GM12878 (cell line): Measurements from ENCODE around the gene RFT1. TPM values are rescaled to one million over a fixed set of nuclear protein-coding genes. Genes with fewer than 3 reads are reported as not detected.
A peak's percentile ranks its signal among the peaks of the same experiment; 100 is the strongest.

Experiments
- ASH2L ChIP-seq: fragments of 300-600, 200-600 bp; sonication (generic); IDR thresholded peaks from 2 replicates; pipeline ENCODE4 v1.6.1; 2017; ENCODE audit warnings: low read depth, mild to moderate bottlenecking, borderline replicate concordance
- CBFB ChIP-seq: IDR thresholded peaks from 2 replicates; pipeline ENCODE4 v1.6.1; 2016; ENCODE audit warnings: antibody characterized with exemption, low read depth
- CHD1 ChIP-seq: IDR thresholded peaks from 2 replicates; pipeline ENCODE4 v1.6.1; 2012; ENCODE audit warnings: low read depth, low read length, improper control_type of control experiment
- CHD2 ChIP-seq: IDR thresholded peaks from 2 replicates; pipeline ENCODE4 v1.6.1; 2011; ENCODE audit warnings: low read depth, low read length, improper control_type of control experiment, borderline replicate concordance
- CREM ChIP-seq: IDR thresholded peaks from 2 replicates; pipeline ENCODE4 v1.6.1; 2014; ENCODE audit warnings: antibody characterized with exemption, low read depth
- EP300 ChIP-seq, 2 experiments: fragments of 150-350 bp in 1 of 2; IDR thresholded peaks; 2 replicates each; pipeline ENCODE4 v1.6.1; 2011 to 2012; ENCODE audit warnings: low read depth in 2 of 2, low read length in 2 of 2, borderline replicate concordance in 1 of 2, improper control_type of control experiment in 1 of 2, inconsistent platforms in 1 of 2; ENCODE audit not compliant: control insufficient read depth in 1 of 2
- KAT2A ChIP-seq: conservative IDR thresholded peaks from 2 replicates; pipeline ENCODE4 v1.6.1; 2011; ENCODE audit warnings: low read depth, low read length; ENCODE audit not compliant: control insufficient read depth
- KDM1A ChIP-seq: fragments of 200-600 bp; sonication (generic); IDR thresholded peaks from 2 replicates; pipeline ENCODE4 v1.6.1; 2016; ENCODE audit warnings: borderline replicate concordance
- NR2C2 ChIP-seq: IDR thresholded peaks from 2 replicates; pipeline ENCODE4 v1.6.1; 2011; ENCODE audit warnings: borderline replicate concordance, low read depth; ENCODE audit not compliant: control insufficient read depth, insufficient read length
- PAX5 ChIP-seq: IDR thresholded peaks from 2 replicates; pipeline ENCODE4 v1.6.1; 2011; ENCODE audit warnings: low read depth, low read length, borderline replicate concordance
- SP1 ChIP-seq: IDR thresholded peaks from one replicate; pipeline ENCODE4 v1.6.1; 2011; ENCODE audit warnings: low read depth, low read length
- SREBF1 ChIP-seq: IDR thresholded peaks from 2 replicates; pipeline ENCODE4 v1.6.1; 2012; ENCODE audit warnings: mild to moderate bottlenecking, low read length
- SRF ChIP-seq, 2 experiments: IDR thresholded peaks; 2 replicates each; pipeline ENCODE4 v1.6.1; 2011; ENCODE audit warnings: low read depth in 2 of 2, low read length in 2 of 2, mild to moderate bottlenecking in 1 of 2, moderate library complexity in 1 of 2
- STAT3 ChIP-seq: IDR thresholded peaks from 2 replicates; pipeline ENCODE4 v1.6.1; 2011; ENCODE audit warnings: low read depth, low read length, improper control_type of control experiment
- YY1 ChIP-seq: IDR thresholded peaks from 2 replicates; pipeline ENCODE4 v1.6.1; 2011; ENCODE audit warnings: low read depth, mild to moderate bottlenecking, low read length
- ZZZ3 ChIP-seq: IDR thresholded peaks from 2 replicates; pipeline ENCODE4 v1.6.1; 2011; ENCODE audit warnings: low read depth; ENCODE audit not compliant: control insufficient read depth, insufficient read length
- polyA plus RNA-seq, 11 experiments: library from polyadenylated mRNA; depleted of rRNA in 4 of 11; unstranded in 6 of 11; stranded (reverse) in 5 of 11; fragments of >200 nt; fragmentation: Nextera tagmentation in 4 of 11; fragmentation: Illumina TruSeq in 1 of 11; extraction: Ambion mirVana in 4 of 11; extraction: Trizol in 1 of 11; gene quantifications; 1 replicate in 1 of 11; 2 replicates in 10 of 11; pipeline versions ENCODE4 v1.2.1 to v1.2.3, GENCODE V29; 2011 to 2016; ENCODE audit warnings: inconsistent platforms in 2 of 11, missing spikeins in 2 of 11, low read depth in 1 of 11
- total RNA-seq, 4 experiments: library from RNA; depleted of rRNA in 3 of 4; stranded (reverse); fragments of >200 nt in 3 of 4; fragmentation: Illumina TruSeq in 1 of 4; extraction: Trizol in 1 of 4; gene quantifications; 2 replicates each; pipeline versions ENCODE4 v1.2.1 to v1.2.3, GENCODE V29; 2013 to 2021
- TF ChIP-seq, protein P1 (sequence below): fragments of 450-650 bp; IDR thresholded peaks from 2 replicates; pipeline ENCODE4 v1.6.1; 2016; ENCODE audit warnings: mild to moderate bottlenecking
- TF ChIP-seq, protein P2 (sequence below), 3 experiments: IDR thresholded peaks in 2 of 3; conservative IDR thresholded peaks in 1 of 3; 2 replicates each; pipeline ENCODE4 v1.5.1; 2011; ENCODE audit warnings: low read depth in 3 of 3, low read length in 3 of 3, mild to moderate bottlenecking in 3 of 3, control low read depth in 2 of 3, moderate library complexity in 2 of 3, inconsistent platforms in 1 of 3, mixed read lengths in 1 of 3; ENCODE audit not compliant: control insufficient read depth in 2 of 3, insufficient read depth in 1 of 3; ENCODE audit errors: extremely low read depth in 1 of 3
- TF ChIP-seq, protein P3 (sequence below): fragments of 450-650 bp; formaldehyde crosslinking; IDR thresholded peaks from 2 replicates; pipeline ENCODE4 v1.5.0; 2022; ENCODE audit warnings: mild to moderate bottlenecking, missing genetic modification characterization
- TF ChIP-seq, protein P4 (sequence below): fragments of 450-650 bp; IDR thresholded peaks from 2 replicates; pipeline ENCODE4 v1.6.1; 2018; ENCODE audit warnings: borderline replicate concordance, mild to moderate bottlenecking; ENCODE audit not compliant: partially characterized antibody

RFT1 gene
- total and polyA plus RNA-seq, 10 of the 15 experiments (the other 5 are each of a cell fraction or from before 2014, with no cell fraction given), result 16.6 to 75.1 (median 34.5) TPM

DNA sequence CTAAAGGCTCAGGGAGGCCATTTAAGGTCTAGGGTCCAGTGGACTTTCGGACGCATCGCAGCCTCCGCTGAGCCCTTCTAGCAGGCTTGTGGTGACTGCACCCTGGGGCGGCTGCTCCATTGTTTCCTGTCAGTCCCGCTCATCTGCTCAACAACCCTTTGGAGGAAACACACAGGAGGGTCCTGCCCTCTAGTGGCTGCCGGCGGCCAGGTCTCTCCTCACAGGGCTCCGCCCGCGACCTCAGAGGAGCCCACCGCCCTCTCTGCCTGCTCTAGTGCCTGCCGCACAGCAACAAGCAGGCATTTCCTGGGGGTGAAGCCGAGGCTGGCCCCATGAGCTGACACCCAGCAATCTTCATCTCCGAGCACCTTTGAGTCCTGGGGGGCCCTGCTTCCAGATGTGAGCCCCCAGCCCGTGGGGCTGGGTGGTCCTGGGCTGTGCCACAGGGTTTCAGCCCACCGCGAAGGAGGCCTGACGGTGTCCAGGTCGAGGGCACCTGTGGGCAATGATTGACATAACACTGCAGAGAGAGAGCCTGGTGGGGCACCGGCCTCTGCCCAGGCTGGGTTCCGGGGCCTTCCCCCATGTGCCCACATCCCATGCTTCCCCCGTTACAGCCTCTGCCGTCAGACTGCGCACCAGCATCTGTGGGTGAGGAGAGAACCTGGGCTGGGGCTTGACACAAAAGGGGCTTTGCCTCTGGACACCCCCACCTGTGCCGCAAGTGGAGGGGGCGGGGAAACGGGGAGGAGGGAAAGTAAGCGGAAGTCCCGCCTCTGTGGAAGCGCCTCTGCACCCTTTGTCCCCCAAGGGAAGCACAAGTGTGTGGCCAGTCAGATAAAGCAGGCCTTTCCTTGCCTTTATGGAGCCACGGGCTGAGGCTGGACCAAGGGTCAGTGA lies 57.3 kb downstream of the RFT1 start (continued):
- TF ChIP-seq CBFB (no peak), KAT2A (no peak), SREBF1 (no peak), EP300 (IDR thresholded peaks at IDR 0.05; ENCODE audit: borderline replicate concordance in 1 of 2, control insufficient read depth in 1 of 2, low read depth in 2 of 2, low read length in 2 of 2) (no peak), CREM (no peak), CHD2 (no peak; the same call in 1 of the 2 replicates), KDM1A (no peak), SP1 (peak; percentile 12), SRF (IDR thresholded peaks at IDR 0.05; ENCODE audit: low read depth in 2 of 2, low read length in 2 of 2) (no peak), YY1 (peak; percentile 66; the same call in 1 of the 2 replicates), PAX5 (no peak), ZZZ3 (no peak), ASH2L (no peak), STAT3 (no peak), CHD1 (no peak), NR2C2 (no peak)
- TF ChIP-seq, protein P1, sequence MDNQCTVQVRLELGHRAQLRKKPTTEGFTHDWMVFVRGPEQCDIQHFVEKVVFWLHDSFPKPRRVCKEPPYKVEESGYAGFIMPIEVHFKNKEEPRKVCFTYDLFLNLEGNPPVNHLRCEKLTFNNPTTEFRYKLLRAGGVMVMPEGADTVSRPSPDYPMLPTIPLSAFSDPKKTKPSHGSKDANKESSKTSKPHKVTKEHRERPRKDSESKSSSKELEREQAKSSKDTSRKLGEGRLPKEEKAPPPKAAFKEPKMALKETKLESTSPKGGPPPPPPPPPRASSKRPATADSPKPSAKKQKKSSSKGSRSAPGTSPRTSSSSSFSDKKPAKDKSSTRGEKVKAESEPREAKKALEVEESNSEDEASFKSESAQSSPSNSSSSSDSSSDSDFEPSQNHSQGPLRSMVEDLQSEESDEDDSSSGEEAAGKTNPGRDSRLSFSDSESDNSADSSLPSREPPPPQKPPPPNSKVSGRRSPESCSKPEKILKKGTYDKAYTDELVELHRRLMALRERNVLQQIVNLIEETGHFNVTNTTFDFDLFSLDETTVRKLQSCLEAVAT, result no peak
- TF ChIP-seq, protein P2, sequence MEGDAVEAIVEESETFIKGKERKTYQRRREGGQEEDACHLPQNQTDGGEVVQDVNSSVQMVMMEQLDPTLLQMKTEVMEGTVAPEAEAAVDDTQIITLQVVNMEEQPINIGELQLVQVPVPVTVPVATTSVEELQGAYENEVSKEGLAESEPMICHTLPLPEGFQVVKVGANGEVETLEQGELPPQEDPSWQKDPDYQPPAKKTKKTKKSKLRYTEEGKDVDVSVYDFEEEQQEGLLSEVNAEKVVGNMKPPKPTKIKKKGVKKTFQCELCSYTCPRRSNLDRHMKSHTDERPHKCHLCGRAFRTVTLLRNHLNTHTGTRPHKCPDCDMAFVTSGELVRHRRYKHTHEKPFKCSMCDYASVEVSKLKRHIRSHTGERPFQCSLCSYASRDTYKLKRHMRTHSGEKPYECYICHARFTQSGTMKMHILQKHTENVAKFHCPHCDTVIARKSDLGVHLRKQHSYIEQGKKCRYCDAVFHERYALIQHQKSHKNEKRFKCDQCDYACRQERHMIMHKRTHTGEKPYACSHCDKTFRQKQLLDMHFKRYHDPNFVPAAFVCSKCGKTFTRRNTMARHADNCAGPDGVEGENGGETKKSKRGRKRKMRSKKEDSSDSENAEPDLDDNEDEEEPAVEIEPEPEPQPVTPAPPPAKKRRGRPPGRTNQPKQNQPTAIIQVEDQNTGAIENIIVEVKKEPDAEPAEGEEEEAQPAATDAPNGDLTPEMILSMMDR (IDR thresholded peaks at IDR 0.05 in 2 of 3, conservative IDR thresholded peaks at IDR 0.05 in 1 of 3; ENCODE audit: control insufficient read depth in 2 of 3, extremely low read depth in 1 of 3, insufficient read depth in 1 of 3, low read depth in 3 of 3, low read length in 3 of 3), result peak; percentile 95 to 96 (median 95); a peak in 5 of 6 replicates
- TF ChIP-seq, protein P3, sequence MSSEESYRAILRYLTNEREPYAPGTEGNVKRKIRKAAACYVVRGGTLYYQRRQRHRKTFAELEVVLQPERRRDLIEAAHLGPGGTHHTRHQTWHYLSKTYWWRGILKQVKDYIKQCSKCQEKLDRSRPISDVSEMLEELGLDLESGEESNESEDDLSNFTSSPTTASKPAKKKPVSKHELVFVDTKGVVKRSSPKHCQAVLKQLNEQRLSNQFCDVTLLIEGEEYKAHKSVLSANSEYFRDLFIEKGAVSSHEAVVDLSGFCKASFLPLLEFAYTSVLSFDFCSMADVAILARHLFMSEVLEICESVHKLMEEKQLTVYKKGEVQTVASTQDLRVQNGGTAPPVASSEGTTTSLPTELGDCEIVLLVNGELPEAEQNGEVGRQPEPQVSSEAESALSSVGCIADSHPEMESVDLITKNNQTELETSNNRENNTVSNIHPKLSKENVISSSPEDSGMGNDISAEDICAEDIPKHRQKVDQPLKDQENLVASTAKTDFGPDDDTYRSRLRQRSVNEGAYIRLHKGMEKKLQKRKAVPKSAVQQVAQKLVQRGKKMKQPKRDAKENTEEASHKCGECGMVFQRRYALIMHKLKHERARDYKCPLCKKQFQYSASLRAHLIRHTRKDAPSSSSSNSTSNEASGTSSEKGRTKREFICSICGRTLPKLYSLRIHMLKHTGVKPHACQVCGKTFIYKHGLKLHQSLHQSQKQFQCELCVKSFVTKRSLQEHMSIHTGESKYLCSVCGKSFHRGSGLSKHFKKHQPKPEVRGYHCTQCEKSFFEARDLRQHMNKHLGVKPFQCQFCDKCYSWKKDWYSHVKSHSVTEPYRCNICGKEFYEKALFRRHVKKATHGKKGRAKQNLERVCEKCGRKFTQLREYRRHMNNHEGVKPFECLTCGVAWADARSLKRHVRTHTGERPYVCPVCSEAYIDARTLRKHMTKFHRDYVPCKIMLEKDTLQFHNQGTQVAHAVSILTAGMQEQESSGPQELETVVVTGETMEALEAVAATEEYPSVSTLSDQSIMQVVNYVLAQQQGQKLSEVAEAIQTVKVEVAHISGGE, result no peak
- TF ChIP-seq, protein P4, sequence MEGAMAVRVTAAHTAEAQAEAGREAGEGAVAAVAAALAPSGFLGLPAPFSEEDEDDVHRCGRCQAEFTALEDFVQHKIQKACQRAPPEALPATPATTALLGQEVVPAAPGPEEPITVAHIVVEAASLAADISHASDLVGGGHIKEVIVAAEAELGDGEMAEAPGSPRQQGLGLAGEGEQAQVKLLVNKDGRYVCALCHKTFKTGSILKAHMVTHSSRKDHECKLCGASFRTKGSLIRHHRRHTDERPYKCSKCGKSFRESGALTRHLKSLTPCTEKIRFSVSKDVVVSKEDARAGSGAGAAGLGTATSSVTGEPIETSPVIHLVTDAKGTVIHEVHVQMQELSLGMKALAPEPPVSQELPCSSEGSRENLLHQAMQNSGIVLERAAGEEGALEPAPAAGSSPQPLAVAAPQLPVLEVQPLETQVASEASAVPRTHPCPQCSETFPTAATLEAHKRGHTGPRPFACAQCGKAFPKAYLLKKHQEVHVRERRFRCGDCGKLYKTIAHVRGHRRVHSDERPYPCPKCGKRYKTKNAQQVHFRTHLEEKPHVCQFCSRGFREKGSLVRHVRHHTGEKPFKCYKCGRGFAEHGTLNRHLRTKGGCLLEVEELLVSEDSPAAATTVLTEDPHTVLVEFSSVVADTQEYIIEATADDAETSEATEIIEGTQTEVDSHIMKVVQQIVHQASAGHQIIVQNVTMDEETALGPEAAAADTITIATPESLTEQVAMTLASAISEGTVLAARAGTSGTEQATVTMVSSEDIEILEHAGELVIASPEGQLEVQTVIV, result no peak
